ENCODE results near the gene AHCYL2. TPM values are rescaled to one million over a fixed set of nuclear protein-coding genes. Genes with fewer than 3 reads are reported as not detected.

The AHCYL2 gene
- total RNA-seq, 2 experiments from 2014 or later, result 5.0 to 8.7 TPM

DNA sequence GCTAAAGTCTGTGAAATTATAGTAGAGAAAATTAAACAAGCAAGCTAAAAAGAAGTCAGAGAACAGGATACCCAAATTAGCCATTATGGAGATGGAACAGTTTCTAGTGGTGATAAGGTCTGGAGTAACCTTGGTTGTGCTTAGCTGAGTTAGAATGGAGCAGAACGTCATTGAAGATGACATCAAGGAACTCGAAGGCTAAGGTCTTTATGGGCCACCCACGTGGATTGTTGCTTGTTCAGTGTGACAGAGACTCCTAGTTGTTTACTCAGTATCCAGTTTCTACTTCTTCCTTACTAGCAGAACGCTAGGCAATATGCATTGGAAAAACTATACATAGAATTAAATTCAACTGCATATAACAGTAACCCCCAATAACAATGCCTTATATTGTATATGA is 39.7 kb downstream of the AHCYL2 start:
- TF ChIP-seq CTCF (conservative IDR thresholded peaks at IDR 0.05; ENCODE audit: low read length), result no peak
- no peak for TF ChIP-seq EZH2phosphoT487 (IDR thresholded peaks at IDR 0.05; ENCODE audit: borderline replicate concordance, low read depth, low read length)
- Histone ChIP-seq H2AFZ (ENCODE audit: low read length) (no peak overlapping the region), H3K9me3 (ENCODE audit: low read length) (no peaks in the 10 kb centered on the region), H3K4me1 (ENCODE audit: insufficient read depth, low read length, poor library complexity, severe bottlenecking) (no peaks in the 10 kb centered on the region), H3K36me3 (ENCODE audit: insufficient read depth, low read length) (no peaks in the 10 kb centered on the region), H4K20me1 (ENCODE audit: insufficient read depth, low read length) (no peaks in the 10 kb centered on the region), H3K27ac (ENCODE audit: low read depth, low read length, poor library complexity, severe bottlenecking) (no peak overlapping the region), H3K4me2 (ENCODE audit: low read length) (no peak overlapping the region), H3K79me2 (ENCODE audit: insufficient read depth, low read depth, low read length) (no peaks in the 10 kb centered on the region), H3K9me2 (ENCODE audit: insufficient read depth, low read length) (no peaks in the 10 kb centered on the region), H3K4me3 (ENCODE audit: low read depth, low read length, poor library complexity, severe bottlenecking) (no peak overlapping the region)
- CTCF ChIA-PET (ENCODE audit: unreplicated experiment), result no interaction called here
- BruUV-seq (replicated peaks), result no TSS peak
- intact Hi-C loops (cut with micrococcal nuclease; ENCODE audit: unreplicated experiment), result no loop called here
- no peak for DNase-seq (ENCODE audit: low spot score)
- POLR2A ChIA-PET, result interaction anchor here (1.0 to 1.2 kb wide), 2 partner anchors 9 to 33 kb away, joined by 3 to 4 read pairs; no protein-coding TSS in a partner anchor

DNA sequence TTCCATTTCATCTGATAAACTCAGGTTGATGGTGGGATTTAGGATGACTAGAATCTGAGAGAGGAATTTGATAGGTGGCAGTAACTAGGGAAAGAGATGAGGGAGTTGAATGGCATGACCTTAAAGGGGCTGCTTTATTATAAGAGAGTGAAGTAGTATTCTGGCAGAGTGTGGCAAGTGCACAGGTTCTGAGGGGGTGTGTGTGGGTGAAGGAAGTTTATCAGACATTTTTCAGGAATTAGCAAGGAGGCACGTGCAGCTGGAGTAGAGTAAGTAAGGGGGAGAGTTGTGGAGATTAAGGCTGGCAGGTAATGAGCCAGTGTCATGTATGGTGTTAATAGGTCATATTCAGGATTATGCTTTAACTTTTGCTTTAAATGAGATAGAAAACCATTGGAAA is 40.5 kb downstream of the AHCYL2 start:
- no peak overlapping the region for H3K4me2 ChIP-seq (ENCODE audit: low read length)
- H3K9me2 ChIP-seq (ENCODE audit: insufficient read depth, low read length), result no peaks in the 10 kb centered on the region
- no TSS peak for BruUV-seq (replicated peaks)
- H2AFZ ChIP-seq (ENCODE audit: low read length), result no peak overlapping the region
- no peaks in the 10 kb centered on the region for H3K4me1 ChIP-seq (ENCODE audit: insufficient read depth, low read length, poor library complexity, severe bottlenecking)
- ChIA-PET CTCF (ENCODE audit: unreplicated experiment) (no interaction called here), POLR2A (interaction anchor here (1.0 kb wide), 1 partner anchor 10 kb away, joined by 4 read pairs; no protein-coding TSS in a partner anchor)
- TF ChIP-seq EZH2phosphoT487 (IDR thresholded peaks at IDR 0.05; ENCODE audit: borderline replicate concordance, low read depth, low read length), result no peak
- no peak for TF ChIP-seq CTCF (conservative IDR thresholded peaks at IDR 0.05; ENCODE audit: low read length)
- intact Hi-C loops (cut with micrococcal nuclease; ENCODE audit: unreplicated experiment), result no loop called here
- no peak overlapping the region for H3K27ac ChIP-seq (ENCODE audit: low read depth, low read length, poor library complexity, severe bottlenecking)
- DNase-seq (ENCODE audit: low spot score), result no peak
- no peaks in the 10 kb centered on the region for H3K79me2 ChIP-seq (ENCODE audit: insufficient read depth, low read depth, low read length)
- H3K4me3 ChIP-seq (ENCODE audit: low read depth, low read length, poor library complexity, severe bottlenecking), result no peak overlapping the region
- no peaks in the 10 kb centered on the region for H4K20me1 ChIP-seq (ENCODE audit: insufficient read depth, low read length)
- no peaks in the 10 kb centered on the region for H3K9me3 ChIP-seq (ENCODE audit: low read length)
- no peaks in the 10 kb centered on the region for H3K36me3 ChIP-seq (ENCODE audit: insufficient read depth, low read length)

DNA sequence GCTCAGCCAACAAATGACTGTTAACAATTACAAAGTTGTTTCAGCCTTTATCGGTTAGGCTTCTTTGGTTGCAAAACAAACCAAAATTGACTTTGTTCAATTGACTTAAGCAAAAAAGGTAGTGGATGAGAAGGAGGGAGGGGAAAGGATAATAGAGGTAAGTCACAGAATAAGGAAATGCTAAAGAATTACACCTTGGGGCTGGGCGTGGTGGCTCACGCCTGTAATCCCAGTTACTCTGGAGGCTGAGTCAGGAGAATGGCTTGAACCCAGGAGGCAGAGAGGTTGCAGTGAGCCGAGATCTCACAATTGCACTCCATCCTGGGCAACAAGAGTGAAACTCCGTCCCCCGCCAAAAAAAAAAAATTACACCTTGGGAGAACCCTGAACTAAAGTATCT is 41.4 kb downstream of the AHCYL2 start:
- ChIA-PET CTCF (ENCODE audit: unreplicated experiment) (no interaction called here), POLR2A (no interaction called here)
- no peaks in the 10 kb centered on the region for H3K4me1 ChIP-seq (ENCODE audit: insufficient read depth, low read length, poor library complexity, severe bottlenecking)
- no TSS peak for BruUV-seq (replicated peaks)
- H3K9me3 ChIP-seq (ENCODE audit: low read length), result no peaks in the 10 kb centered on the region
- no peak overlapping the region for H3K27ac ChIP-seq (ENCODE audit: low read depth, low read length, poor library complexity, severe bottlenecking)
- no peaks in the 10 kb centered on the region for H3K9me2 ChIP-seq (ENCODE audit: insufficient read depth, low read length)
- H2AFZ ChIP-seq (ENCODE audit: low read length), result no peak overlapping the region
- no peak overlapping the region for H3K4me3 ChIP-seq (ENCODE audit: low read depth, low read length, poor library complexity, severe bottlenecking)
- no peaks in the 10 kb centered on the region for H4K20me1 ChIP-seq (ENCODE audit: insufficient read depth, low read length)
- intact Hi-C loops (cut with micrococcal nuclease; ENCODE audit: unreplicated experiment), result no loop called here
- TF ChIP-seq CTCF (conservative IDR thresholded peaks at IDR 0.05; ENCODE audit: low read length) (no peak), EZH2phosphoT487 (IDR thresholded peaks at IDR 0.05; ENCODE audit: borderline replicate concordance, low read depth, low read length) (no peak)
- no peak for DNase-seq (ENCODE audit: low spot score)
- no peak overlapping the region for H3K4me2 ChIP-seq (ENCODE audit: low read length)
- H3K36me3 ChIP-seq (ENCODE audit: insufficient read depth, low read length), result no peaks in the 10 kb centered on the region
- no peaks in the 10 kb centered on the region for H3K79me2 ChIP-seq (ENCODE audit: insufficient read depth, low read depth, low read length)

Data from OCI-LY7 (cell line).